Measurements from ENCODE around the gene SFXN4. TPM values are rescaled to one million over a fixed set of nuclear protein-coding genes. Genes with fewer than 3 reads are reported as not detected.
"Not testable (repeated sequence)": the region's sequence is repeated elsewhere in the genome, so short reads cannot be mapped to it uniquely, and the experiment has no call there.

SFXN4 gene
- polyA plus RNA-seq, 2 of the 4 experiments (the other 2 are of a cell fraction): 39.3 to 66.0 TPM

- CTCF ChIA-PET: interaction anchor here (0.8 to 2.5 kb wide), 4 partner anchors 13 to 61 kb away, joined by 3 to 10 read pairs (median 4); no protein-coding TSS in a partner anchor
- Histone ChIP-seq H3K27ac (no peak overlapping the region), H3K4me3 (no peak overlapping the region), H3K4me1 (no peaks in the 10 kb centered on the region), H3K9me3 (no peaks in the 10 kb centered on the region), H3K4me2 (no peak overlapping the region)
- DNase-seq (ENCODE audit: low read depth in 1 of 2, low spot score in 1 of 2) (no peak), ATAC-seq (peak in 1 of 2 experiments; percentile 14; a peak in 4 of 6 replicates), FAIRE-seq (no peak)
- TF ChIP-seq RCOR1 (IDR thresholded peaks at IDR 0.05; ENCODE audit: low read depth, low read length) (no peak), JUN (IDR thresholded peaks at IDR 0.05) (0 out of 5 replicates have a peak, but pooled peaks of 1 of the 2 experiments have one; percentile 17), ZFP36 (IDR thresholded peaks at IDR 0.05; ENCODE audit: borderline replicate concordance, partially characterized antibody) (peak; percentile 28), PBX3 (IDR thresholded peaks at IDR 0.05) (no peak), CBX8 (IDR thresholded peaks at IDR 0.05) (no peak), HOXB13 (CRISPR knock-in tag; IDR thresholded peaks at IDR 0.05; ENCODE audit: low read depth) (no peak), USF2 (IDR thresholded peaks at IDR 0.05) (no peak)
- WGBS (ENCODE audit: missing lambda C conversion rate): 93% methylated on average over 16 of the region's 16 CpGs
- POLR2A ChIA-PET: interaction anchor here (0.8 kb wide), 1 partner anchor 23 kb away, joined by 3 read pairs; no protein-coding TSS in a partner anchor
These were observed 26.9 kb downstream of the SFXN4 start for GRCh38 chr10:119138346-119139306.

- not testable (repeated sequence) for H3K4me2 ChIP-seq; FAIRE-seq; H3K4me1 ChIP-seq; H3K27ac ChIP-seq; DNase-seq (ENCODE audit: low read depth in 1 of 2, low spot score in 1 of 2); H3K9me3 ChIP-seq; H3K4me3 ChIP-seq
- ChIA-PET CTCF (interaction anchor here (0.9 to 2.5 kb wide), 2 partner anchors 14 to 22 kb away, joined by 3 to 10 read pairs; no protein-coding TSS in a partner anchor), POLR2A (interaction anchor here (0.8 kb wide), 1 partner anchor 23 kb away, joined by 3 read pairs; no protein-coding TSS in a partner anchor)
- ATAC-seq: 0 out of 6 replicates have a peak, but pooled peaks of 1 of the 2 experiments have one; percentile 18
- 74% methylated on average over 8 of the region's 8 CpGs for WGBS (ENCODE audit: missing lambda C conversion rate)
These were observed 27.6 kb downstream of the SFXN4 start for GRCh38 chr10:119137878-119138277.

GRCh38 chr10:119136084-119136483, 29.4 kb downstream of the SFXN4 start:
- ATAC-seq (no peak), FAIRE-seq (no peak), DNase-seq (ENCODE audit: low read depth in 1 of 2, low spot score in 1 of 2) (no peak)
- Histone ChIP-seq H3K9me3 (no peaks in the 10 kb centered on the region), H3K4me3 (no peak overlapping the region), H3K27ac (no peak overlapping the region), H3K4me2 (no peak overlapping the region), H3K4me1 (peaks cover 9% of the 10 kb centered on the region)
- WGBS (ENCODE audit: missing lambda C conversion rate): 86% methylated on average over 7 of the region's 7 CpGs
- TF ChIP-seq TFCP2L1 (CRISPR knock-in tag; IDR thresholded peaks at IDR 0.05) (no peak), PBX3 (IDR thresholded peaks at IDR 0.05) (no peak), EHMT2 (IDR thresholded peaks at IDR 0.05; ENCODE audit: low read depth) (no peak), RCOR1 (IDR thresholded peaks at IDR 0.05; ENCODE audit: low read depth, low read length) (no peak), RARB (CRISPR knock-in tag; IDR thresholded peaks at IDR 0.05) (no peak), HOXB13 (CRISPR knock-in tag; IDR thresholded peaks at IDR 0.05; ENCODE audit: low read depth) (no peak), KDM1A (IDR thresholded peaks at IDR 0.05; ENCODE audit: low read depth) (no peak), ZSCAN20 (CRISPR knock-in tag; IDR thresholded peaks at IDR 0.05) (no peak), USF2 (IDR thresholded peaks at IDR 0.05) (no peak), MAZ (IDR thresholded peaks at IDR 0.05; ENCODE audit: borderline replicate concordance, low read depth, low read length) (no peak), ATOH8 (CRISPR knock-in tag; IDR thresholded peaks at IDR 0.05; ENCODE audit: low read depth) (no peak), RAD21 (conservative IDR thresholded peaks at IDR 0.05 in 1 of 2, IDR thresholded peaks at IDR 0.05 in 1 of 2) (no peak), HDAC2 (IDR thresholded peaks at IDR 0.05) (no peak), FOSB (CRISPR knock-in tag; IDR thresholded peaks at IDR 0.05) (no peak), HOXA7 (CRISPR knock-in tag; IDR thresholded peaks at IDR 0.05) (no peak), HEYL (CRISPR knock-in tag; IDR thresholded peaks at IDR 0.05) (no peak), RNF2 (IDR thresholded peaks at IDR 0.05; ENCODE audit: borderline replicate concordance, low read depth) (no peak), MYC (IDR thresholded peaks at IDR 0.05; ENCODE audit: borderline replicate concordance, low read length) (no peak)
- ChIA-PET CTCF (interaction anchor here (0.6 kb wide), 1 partner anchor 31 kb away, joined by 3 read pairs; no protein-coding TSS in a partner anchor), POLR2A (no interaction called here)
